ENCODE measurements around the gene PTRHD1. TPM values are rescaled to one million over a fixed set of nuclear protein-coding genes. Genes with fewer than 3 reads are reported as not detected.

PTRHD1 gene
- polyA plus RNA-seq, 1 donor from 2014 or later = 33.6 TPM

- Histone ChIP-seq H2AFZ (ENCODE audit: low read depth, low read length) (no peak overlapping the region), H3K79me2 (replicated peaks; ENCODE audit: insufficient read depth, low read length) (peaks cover 10% of the 10 kb centered on the region), H3K4me2 (ENCODE audit: low read length) (no peak overlapping the region), H3K36me3 (ENCODE audit: insufficient read depth, low read length) (peaks cover 10% of the 10 kb centered on the region), H3F3A (ENCODE audit: insufficient read depth, low read length, poor library complexity, severe bottlenecking) (no peaks in the 10 kb centered on the region), H3K27ac (ENCODE audit: low read length) (no peak overlapping the region), H3K9me2 (ENCODE audit: insufficient read depth, low read length) (no peaks in the 10 kb centered on the region), H3K27me3 (ENCODE audit: insufficient read depth, low read depth, low read length) (no peaks in the 10 kb centered on the region), H3K9ac (ENCODE audit: low read length) (no peak overlapping the region), H3K4me3 (ENCODE audit: low read length) (no peak overlapping the region), H4K20me1 (ENCODE audit: insufficient read depth) (no peaks in the 10 kb centered on the region), H3K9me3 (ENCODE audit: low read length) (no peaks in the 10 kb centered on the region)
- TF ChIP-seq SMC3 (conservative IDR thresholded peaks at IDR 0.05; ENCODE audit: poor library complexity) (no peak), POLR2AphosphoS5 (IDR thresholded peaks at IDR 0.05) (no peak)
Observed at GRCh38 chr2:24816404-24816803, 23.2 kb upstream of the PTRHD1 start.

GRCh38 chr2:24815171-24815570 lies 22.0 kb upstream of the PTRHD1 start:
- H4K20me1 ChIP-seq (ENCODE audit: insufficient read depth) = no peaks in the 10 kb centered on the region
- no peaks in the 10 kb centered on the region for H3K27me3 ChIP-seq (ENCODE audit: insufficient read depth, low read depth, low read length)
- H3K9me2 ChIP-seq (ENCODE audit: insufficient read depth, low read length) = no peaks in the 10 kb centered on the region
- peaks cover 10% of the 10 kb centered on the region for H3K79me2 ChIP-seq (replicated peaks; ENCODE audit: insufficient read depth, low read length)
- no peak overlapping the region for H3K4me2 ChIP-seq (ENCODE audit: low read length)
- H3K9me3 ChIP-seq (ENCODE audit: low read length) = no peaks in the 10 kb centered on the region
- no peak overlapping the region for H3K9ac ChIP-seq (ENCODE audit: low read length)
- no peak overlapping the region for H3K27ac ChIP-seq (ENCODE audit: low read length)
- TF ChIP-seq POLR2AphosphoS5 (IDR thresholded peaks at IDR 0.05) = no peak
- no peak for TF ChIP-seq RAD21 (conservative IDR thresholded peaks at IDR 0.05)
- TF ChIP-seq CTCF (IDR thresholded peaks at IDR 0.05; ENCODE audit: poor library complexity, severe bottlenecking) = no peak
- TF ChIP-seq REST (IDR thresholded peaks at IDR 0.05; ENCODE audit: borderline replicate concordance) = no peak
- no peak for TF ChIP-seq MXI1 (conservative IDR thresholded peaks at IDR 0.05; ENCODE audit: poor library complexity, severe bottlenecking)
- TF ChIP-seq SMC3 (conservative IDR thresholded peaks at IDR 0.05; ENCODE audit: poor library complexity) = no peak
- TF ChIP-seq TAF1 (IDR thresholded peaks at IDR 0.05; ENCODE audit: low read depth) = no peak
- no peak for TF ChIP-seq EP300 (conservative IDR thresholded peaks at IDR 0.05; ENCODE audit: poor library complexity, severe bottlenecking)
- TF ChIP-seq EZH2 (IDR thresholded peaks at IDR 0.05; ENCODE audit: borderline replicate concordance, insufficient read depth, low read length, poor library complexity, severe bottlenecking) = no peak
- H2AFZ ChIP-seq (ENCODE audit: low read depth, low read length) = no peak overlapping the region
- H3K36me3 ChIP-seq (ENCODE audit: insufficient read depth, low read length) = peaks cover 10% of the 10 kb centered on the region
- no peaks in the 10 kb centered on the region for H3F3A ChIP-seq (ENCODE audit: insufficient read depth, low read length, poor library complexity, severe bottlenecking)
- no peak overlapping the region for H3K4me3 ChIP-seq (ENCODE audit: low read length)

- Histone ChIP-seq H3K36me3 (ENCODE audit: insufficient read depth, low read length) (peaks cover 10% of the 10 kb centered on the region), H3K79me2 (replicated peaks; ENCODE audit: insufficient read depth, low read length) (peaks cover 10% of the 10 kb centered on the region), H3K27ac (ENCODE audit: low read length) (no peak overlapping the region)
Observed at GRCh38 chr2:24814516-24814915, 21.3 kb upstream of the PTRHD1 start.

More at GRCh38 chr2:24814516-24814915, 21.3 kb upstream of the PTRHD1 start:
- Histone ChIP-seq H3K9me2 (ENCODE audit: insufficient read depth, low read length) (no peaks in the 10 kb centered on the region), H3K9ac (ENCODE audit: low read length) (no peak overlapping the region), H3K27me3 (ENCODE audit: insufficient read depth, low read depth, low read length) (no peaks in the 10 kb centered on the region), H3F3A (ENCODE audit: insufficient read depth, low read length, poor library complexity, severe bottlenecking) (no peaks in the 10 kb centered on the region), H4K20me1 (ENCODE audit: insufficient read depth) (no peaks in the 10 kb centered on the region), H3K4me3 (ENCODE audit: low read length) (no peak overlapping the region), H3K4me2 (ENCODE audit: low read length) (no peak overlapping the region), H2AFZ (ENCODE audit: low read depth, low read length) (no peak overlapping the region), H3K9me3 (ENCODE audit: low read length) (no peaks in the 10 kb centered on the region)
- TF ChIP-seq POLR2AphosphoS5 (IDR thresholded peaks at IDR 0.05) (no peak), SMC3 (conservative IDR thresholded peaks at IDR 0.05; ENCODE audit: poor library complexity) (no peak), MXI1 (conservative IDR thresholded peaks at IDR 0.05; ENCODE audit: poor library complexity, severe bottlenecking) (no peak), EZH2 (IDR thresholded peaks at IDR 0.05; ENCODE audit: borderline replicate concordance, insufficient read depth, low read length, poor library complexity, severe bottlenecking) (no peak), RAD21 (conservative IDR thresholded peaks at IDR 0.05) (no peak), REST (IDR thresholded peaks at IDR 0.05; ENCODE audit: borderline replicate concordance) (no peak), CTCF (IDR thresholded peaks at IDR 0.05; ENCODE audit: poor library complexity, severe bottlenecking) (no peak), TAF1 (IDR thresholded peaks at IDR 0.05; ENCODE audit: low read depth) (no peak), EP300 (conservative IDR thresholded peaks at IDR 0.05; ENCODE audit: poor library complexity, severe bottlenecking) (no peak)

Data from neural cell (in vitro differentiated cells).